Measurements from ENCODE around the gene PLA2G5.

PLA2G5 gene

DNA sequence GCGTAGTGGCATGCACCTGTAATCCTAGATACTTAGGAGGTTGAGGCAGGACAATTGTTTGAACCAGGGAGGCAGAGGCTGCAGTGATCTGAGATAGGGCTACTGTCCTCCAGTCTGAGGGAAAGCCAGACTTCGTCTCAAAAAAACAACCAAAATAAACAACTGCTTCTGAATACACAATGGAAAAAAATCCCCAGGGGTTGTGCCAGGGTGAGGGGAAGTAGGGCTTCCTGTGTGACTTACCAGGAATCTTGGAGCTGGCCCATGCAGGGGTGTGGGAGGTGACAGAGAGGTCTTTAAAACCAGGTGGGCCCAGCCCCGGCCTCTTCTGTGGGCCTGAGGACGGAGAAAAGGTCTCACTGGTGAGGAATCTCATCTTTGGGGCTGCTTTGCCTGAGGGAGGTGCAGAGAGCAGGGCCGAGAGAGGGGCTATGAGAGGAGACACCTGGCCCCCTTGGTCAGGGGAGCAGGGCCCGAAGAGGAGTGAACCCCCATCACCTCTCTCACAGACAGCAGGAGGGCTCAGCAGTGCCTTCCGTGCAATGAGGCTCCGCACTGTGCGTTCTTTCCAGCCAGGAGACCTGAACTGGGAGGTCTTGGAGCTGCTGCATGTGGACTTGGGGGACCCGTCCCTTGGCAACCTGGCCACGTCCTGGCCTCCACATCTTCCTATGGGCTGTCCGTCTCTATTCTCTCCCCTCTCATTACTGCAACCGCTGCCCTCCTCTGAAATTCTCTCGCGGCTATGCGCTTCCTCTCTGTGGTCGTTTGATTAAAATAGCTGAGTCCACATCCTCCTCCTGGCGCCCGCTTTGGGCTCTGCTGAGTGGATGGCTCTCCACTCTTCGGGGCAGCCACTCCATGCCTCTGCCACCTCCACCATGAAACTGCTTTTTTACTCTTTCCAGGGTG, 10.7 kb downstream of the PLA2G5 start:
- FAIRE-seq (peak; percentile 79), DNase-seq (ENCODE audit: insufficient read length) (no peak)
- TF ChIP-seq POLR2A (IDR thresholded peaks at IDR 0.05; ENCODE audit: low read depth, low read length) (no peak), POLR2AphosphoS5 (IDR thresholded peaks at IDR 0.05; ENCODE audit: low read depth, low read length) (no peak), TAF1 (IDR thresholded peaks at IDR 0.05; ENCODE audit: borderline replicate concordance, low read depth, low read length) (no peak)

GRCh38 chr1:20081353-20081810, 11.4 kb downstream of the PLA2G5 start:
- no peak for TF ChIP-seq POLR2A (IDR thresholded peaks at IDR 0.05; ENCODE audit: low read depth, low read length)
- TF ChIP-seq POLR2AphosphoS5 (IDR thresholded peaks at IDR 0.05; ENCODE audit: low read depth, low read length), result no peak
- DNase-seq (ENCODE audit: insufficient read length) (no peak), FAIRE-seq (no peak)

GRCh38 chr1:20082772-20083171, 12.8 kb downstream of the PLA2G5 start:
- TF ChIP-seq POLR2AphosphoS5 (IDR thresholded peaks at IDR 0.05; ENCODE audit: low read depth, low read length) (no peak), POLR2A (IDR thresholded peaks at IDR 0.05; ENCODE audit: low read depth, low read length) (no peak), TAF1 (IDR thresholded peaks at IDR 0.05; ENCODE audit: borderline replicate concordance, low read depth, low read length) (no peak)
- FAIRE-seq, result no peak
- DNase-seq (ENCODE audit: insufficient read length), result no peak

DNA sequence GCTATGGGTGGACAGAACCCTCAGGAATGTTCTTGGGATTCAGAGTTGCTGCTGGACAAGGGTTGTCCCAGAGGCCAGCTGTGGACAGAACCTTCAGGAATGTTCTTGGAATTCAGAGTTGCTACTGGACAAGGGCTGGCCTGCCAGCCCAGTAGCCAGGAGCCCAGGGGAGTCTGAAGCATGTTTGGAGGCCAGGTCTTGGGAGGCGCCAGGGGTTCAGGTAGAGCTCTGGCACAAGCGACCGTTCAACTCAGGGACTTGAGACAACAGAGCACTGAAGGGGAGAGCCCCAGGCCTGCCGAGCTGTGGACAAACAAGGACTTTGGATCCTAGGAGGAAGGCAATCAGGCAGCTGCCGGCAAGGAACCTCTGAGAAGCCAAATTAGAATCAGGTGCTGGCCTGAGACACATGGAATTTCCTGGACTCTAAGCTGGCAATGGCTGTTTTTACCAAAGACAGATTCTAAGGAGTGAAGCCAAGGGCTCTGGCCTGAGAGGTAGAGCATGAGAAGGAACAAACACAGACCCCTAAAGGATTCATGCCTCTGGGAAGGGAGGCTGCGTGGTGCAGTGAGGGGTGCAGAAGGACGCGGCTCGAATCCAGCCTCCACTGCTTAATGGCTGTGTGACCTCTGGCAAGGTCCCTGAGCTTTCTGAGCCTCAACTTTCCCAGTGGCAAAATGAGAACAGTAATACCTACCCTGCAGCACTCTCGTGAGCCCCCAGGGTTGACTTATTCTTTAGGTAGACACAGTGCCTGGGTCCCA, 13.4 kb downstream of the PLA2G5 start:
- FAIRE-seq, result no peak
- no peak for TF ChIP-seq POLR2A (IDR thresholded peaks at IDR 0.05; ENCODE audit: low read depth, low read length)
- TF ChIP-seq TAF1 (IDR thresholded peaks at IDR 0.05; ENCODE audit: borderline replicate concordance, low read depth, low read length), result no peak
- TF ChIP-seq POLR2AphosphoS5 (IDR thresholded peaks at IDR 0.05; ENCODE audit: low read depth, low read length), result no peak
- DNase-seq (ENCODE audit: insufficient read length), result no peak

- TF ChIP-seq POLR2A (IDR thresholded peaks at IDR 0.05; ENCODE audit: low read depth, low read length) (no peak), POLR2AphosphoS5 (IDR thresholded peaks at IDR 0.05; ENCODE audit: low read depth, low read length) (no peak), TAF1 (IDR thresholded peaks at IDR 0.05; ENCODE audit: borderline replicate concordance, low read depth, low read length) (no peak)
- FAIRE-seq (no peak), DNase-seq (ENCODE audit: insufficient read length) (no peak)
Observed at GRCh38 chr1:20086800-20087199, 16.8 kb downstream of the PLA2G5 start.

GRCh38 chr1:20087668-20088067, 17.7 kb downstream of the PLA2G5 start:
- FAIRE-seq, result no peak
- DNase-seq (ENCODE audit: insufficient read length), result no peak
- no peak for TF ChIP-seq POLR2AphosphoS5 (IDR thresholded peaks at IDR 0.05; ENCODE audit: low read depth, low read length)
- no peak for TF ChIP-seq POLR2A (IDR thresholded peaks at IDR 0.05; ENCODE audit: low read depth, low read length)
- no peak for TF ChIP-seq TAF1 (IDR thresholded peaks at IDR 0.05; ENCODE audit: borderline replicate concordance, low read depth, low read length)

- no peak for TF ChIP-seq TAF1 (IDR thresholded peaks at IDR 0.05; ENCODE audit: borderline replicate concordance, low read depth, low read length)
- TF ChIP-seq POLR2AphosphoS5 (IDR thresholded peaks at IDR 0.05; ENCODE audit: low read depth, low read length), result no peak
- TF ChIP-seq POLR2A (IDR thresholded peaks at IDR 0.05; ENCODE audit: low read depth, low read length), result no peak
- DNase-seq (ENCODE audit: insufficient read length) (no peak), FAIRE-seq (no peak)
Observed at GRCh38 chr1:20089328-20090077, 19.5 kb downstream of the PLA2G5 start.

- DNase-seq (ENCODE audit: insufficient read length), result no peak
- no peak for FAIRE-seq
- TF ChIP-seq TAF1 (IDR thresholded peaks at IDR 0.05; ENCODE audit: borderline replicate concordance, low read depth, low read length), result no peak
- no peak for TF ChIP-seq POLR2A (IDR thresholded peaks at IDR 0.05; ENCODE audit: low read depth, low read length)
- no peak for TF ChIP-seq POLR2AphosphoS5 (IDR thresholded peaks at IDR 0.05; ENCODE audit: low read depth, low read length)
Observed at GRCh38 chr1:20090119-20090518, 20.1 kb downstream of the PLA2G5 start.

GRCh38 chr1:20090641-20091040, 20.6 kb downstream of the PLA2G5 start:
- DNase-seq (ENCODE audit: insufficient read length) (no peak), FAIRE-seq (no peak)
- no peak for TF ChIP-seq TAF1 (IDR thresholded peaks at IDR 0.05; ENCODE audit: borderline replicate concordance, low read depth, low read length)
- TF ChIP-seq POLR2A (IDR thresholded peaks at IDR 0.05; ENCODE audit: low read depth, low read length), result no peak
- no peak for TF ChIP-seq POLR2AphosphoS5 (IDR thresholded peaks at IDR 0.05; ENCODE audit: low read depth, low read length)

- TF ChIP-seq POLR2A (IDR thresholded peaks at IDR 0.05; ENCODE audit: low read depth, low read length) (no peak), TAF1 (IDR thresholded peaks at IDR 0.05; ENCODE audit: borderline replicate concordance, low read depth, low read length) (no peak), POLR2AphosphoS5 (IDR thresholded peaks at IDR 0.05; ENCODE audit: low read depth, low read length) (no peak)
- DNase-seq (ENCODE audit: insufficient read length), result no peak
- no peak for FAIRE-seq
Observed at GRCh38 chr1:20093303-20093702, 23.3 kb downstream of the PLA2G5 start.

DNA sequence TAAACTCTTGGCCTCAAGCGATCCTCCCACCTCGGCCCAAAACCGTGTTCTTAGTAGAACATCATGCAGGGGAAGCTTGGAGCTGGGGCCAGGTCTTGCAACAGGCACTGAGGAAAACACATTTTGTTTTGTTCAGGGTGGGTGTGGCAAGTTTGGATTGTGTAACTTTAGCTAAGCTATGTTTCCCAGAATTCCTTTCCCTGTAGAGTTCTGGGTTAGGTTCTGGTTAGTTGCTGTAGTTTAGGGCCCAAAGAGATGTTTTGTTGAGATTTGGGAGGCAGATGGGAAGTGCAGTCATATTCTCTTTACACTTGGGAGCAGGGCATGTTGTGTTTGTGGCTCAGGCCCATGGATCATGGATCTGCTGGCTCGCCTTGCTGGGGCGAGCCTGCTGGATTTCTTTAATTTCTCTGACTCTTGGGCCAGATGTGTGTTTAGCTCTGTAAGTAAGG, 24.0 kb downstream of the PLA2G5 start:
- TF ChIP-seq POLR2A (IDR thresholded peaks at IDR 0.05; ENCODE audit: low read depth, low read length) (no peak), TAF1 (IDR thresholded peaks at IDR 0.05; ENCODE audit: borderline replicate concordance, low read depth, low read length) (no peak), POLR2AphosphoS5 (IDR thresholded peaks at IDR 0.05; ENCODE audit: low read depth, low read length) (no peak)
- DNase-seq (ENCODE audit: insufficient read length) (no peak), FAIRE-seq (no peak)

Data from GM12892 (cell line).